H9 (cell line): ENCODE data around the gene C1RL. TPM values are rescaled to one million over a fixed set of nuclear protein-coding genes. Genes with fewer than 3 reads are reported as not detected.

ENCODE experiments used
- DNase-seq: peaks from one replicate; pipeline ENCODE4 v3.0.0-alpha.2; 2017
- H2AFZ ChIP-seq: one replicate; pipeline ENCODE4 v1.6.1; 2013; ENCODE audit warnings: mild to moderate bottlenecking, low read length, control low read depth, moderate library complexity
- H2AK5ac ChIP-seq: 2 replicates; pipeline ENCODE4 v1.6.1; 2013; ENCODE audit warnings: low read length, control low read depth, mixed read lengths; ENCODE audit not compliant: insufficient read length
- H2BK120ac ChIP-seq: one replicate; pipeline ENCODE4 v1.6.1; 2013; ENCODE audit warnings: low read depth, mild to moderate bottlenecking, low read length, control low read depth, inconsistent platforms; ENCODE audit not compliant: poor library complexity, severe bottlenecking
- H2BK12ac ChIP-seq: 2 replicates; pipeline ENCODE4 v1.6.1; 2013; ENCODE audit warnings: low read length, control low read depth, mixed read lengths, low read depth; ENCODE audit not compliant: insufficient read length
- H2BK15ac ChIP-seq: 2 replicates; pipeline ENCODE4 v1.6.1; 2013; ENCODE audit warnings: low read depth, low read length, control low read depth
- H2BK20ac ChIP-seq: one replicate; pipeline ENCODE4 v1.6.1; 2013; ENCODE audit warnings: low read depth, mild to moderate bottlenecking, low read length, control low read depth, inconsistent platforms; ENCODE audit not compliant: poor library complexity, severe bottlenecking
- H2BK5ac ChIP-seq: 2 replicates; pipeline ENCODE4 v1.6.1; 2013; ENCODE audit warnings: low read length, control low read depth, mixed read lengths; ENCODE audit not compliant: insufficient read length
- H3K14ac ChIP-seq: 2 replicates; pipeline ENCODE4 v1.6.1; 2013; ENCODE audit warnings: low read length, control low read depth; ENCODE audit not compliant: insufficient read depth
- H3K18ac ChIP-seq: 2 replicates; pipeline ENCODE4 v1.6.1; 2013; ENCODE audit warnings: low read depth, mild to moderate bottlenecking, mixed read lengths, low read length, control low read depth; ENCODE audit not compliant: insufficient read length
- H3K23ac ChIP-seq: 2 replicates; pipeline ENCODE4 v1.6.1; 2013; ENCODE audit warnings: low read length, control low read depth, mixed read lengths, low read depth; ENCODE audit not compliant: insufficient read length
- H3K23me2 ChIP-seq: 2 replicates; pipeline ENCODE4 v1.6.1; 2013; ENCODE audit warnings: low read depth, mild to moderate bottlenecking, mixed read lengths, low read length, control low read depth; ENCODE audit not compliant: insufficient read length, poor library complexity, severe bottlenecking
- H3K27ac ChIP-seq: 2 replicates; pipeline ENCODE4 v1.5.1; 2013; ENCODE audit warnings: low read length, control low read depth, mixed read lengths, low read depth; ENCODE audit not compliant: insufficient read length
- H3K27me3 ChIP-seq: 2 replicates; pipeline ENCODE4 v1.6.1; 2013; ENCODE audit warnings: low read length, control low read depth, inconsistent platforms; ENCODE audit not compliant: insufficient read depth
- H3K4ac ChIP-seq: 2 replicates; pipeline ENCODE4 v1.6.1; 2013; ENCODE audit warnings: low read depth, mild to moderate bottlenecking, control low read depth, inconsistent platforms, low read length, moderate library complexity
- H3K4me1 ChIP-seq: 2 replicates; pipeline ENCODE4 v1.6.1; 2013; ENCODE audit warnings: low read length, control low read depth, inconsistent platforms; ENCODE audit not compliant: insufficient read depth
- H3K4me2 ChIP-seq: 2 replicates; pipeline ENCODE4 v1.6.1; 2013; ENCODE audit warnings: low read length, control low read depth, mixed read lengths; ENCODE audit not compliant: insufficient read length, insufficient read depth
- H3K56ac ChIP-seq: 2 replicates; pipeline ENCODE4 v1.6.1; 2013; ENCODE audit warnings: low read depth, mild to moderate bottlenecking, mixed read lengths, low read length, control low read depth; ENCODE audit not compliant: insufficient read length
- H3K79me1 ChIP-seq: 2 replicates; pipeline ENCODE4 v1.6.1; 2013; ENCODE audit warnings: low read depth, mild to moderate bottlenecking, moderate library complexity, low read length, control low read depth, inconsistent platforms; ENCODE audit not compliant: insufficient read depth, poor library complexity, severe bottlenecking
- H3K79me2 ChIP-seq: 2 replicates; pipeline ENCODE4 v1.6.1; 2013; ENCODE audit warnings: low read length, control low read depth, inconsistent platforms; ENCODE audit not compliant: insufficient read depth
- H3K9ac ChIP-seq: 2 replicates; pipeline ENCODE4 v1.6.1; 2013; ENCODE audit warnings: low read length, control low read depth, mixed read lengths; ENCODE audit not compliant: insufficient read length; ENCODE audit errors: extremely low read depth
- H3K9me3 ChIP-seq: one replicate; pipeline ENCODE4 v1.6.1; 2013; ENCODE audit warnings: low read depth, low read length, inconsistent platforms; ENCODE audit not compliant: control insufficient read depth
- H3T11ph ChIP-seq: one replicate; pipeline ENCODE4 v1.6.1; 2013; ENCODE audit warnings: mild to moderate bottlenecking, low read length, control low read depth, inconsistent platforms
- H4K20me1 ChIP-seq: one replicate; pipeline ENCODE4 v1.6.1; 2013; ENCODE audit not compliant: control insufficient read depth, insufficient read length, insufficient read depth
- H4K5ac ChIP-seq: 2 replicates; pipeline ENCODE4 v1.6.1; 2013; ENCODE audit warnings: low read depth, mild to moderate bottlenecking, mixed read lengths, low read length, control low read depth; ENCODE audit not compliant: insufficient read length
- H4K8ac ChIP-seq: replicated peaks from 2 replicates; pipeline ENCODE4 v1.6.1; 2013; ENCODE audit warnings: low read length, control low read depth, mixed read lengths, low read depth; ENCODE audit not compliant: insufficient read length
- H4K91ac ChIP-seq: 2 replicates; pipeline ENCODE4 v1.6.1; 2013; ENCODE audit warnings: low read depth, mild to moderate bottlenecking, moderate library complexity, mixed read lengths, low read length, control low read depth; ENCODE audit not compliant: insufficient read length
- H3K27ac Mint-ChIP-seq, 3 experiments: 2 replicates in 2 of 3; 3 replicates in 1 of 3; pipeline ENCODE4 v1.8.0; 2020 to 2021; ENCODE audit warnings: mixed read lengths in 3 of 3, mild to moderate bottlenecking in 1 of 3, moderate library complexity in 1 of 3
- H3K27me3 Mint-ChIP-seq: 2 replicates; pipeline ENCODE4 v1.8.0; 2021; ENCODE audit warnings: low read depth, mild to moderate bottlenecking, moderate library complexity, mixed read lengths
- H3K36me3 Mint-ChIP-seq, 3 experiments: 2 replicates in 2 of 3; 3 replicates in 1 of 3; pipeline ENCODE4 v1.8.0; 2020 to 2021; ENCODE audit warnings: low read depth in 3 of 3, mixed read lengths in 3 of 3; ENCODE audit not compliant: insufficient read depth in 1 of 3
- H3K4me1 Mint-ChIP-seq, 2 experiments: 2 replicates each; pipeline ENCODE4 v1.8.0; 2020; ENCODE audit warnings: mixed read lengths in 2 of 2
- H3K4me3 Mint-ChIP-seq, 2 experiments: 2 replicates in 1 of 2; 3 replicates in 1 of 2; pipeline ENCODE4 v1.8.0; 2020 to 2021; ENCODE audit warnings: mild to moderate bottlenecking in 2 of 2, mixed read lengths in 2 of 2, moderate library complexity in 1 of 2
- H3K9me3 Mint-ChIP-seq, 2 experiments: 2 replicates in 1 of 2; 3 replicates in 1 of 2; pipeline ENCODE4 v1.8.0; 2020; ENCODE audit warnings: mild to moderate bottlenecking in 2 of 2, mixed read lengths in 2 of 2, moderate library complexity in 1 of 2
- WGBS: extraction: QIAGEN DNeasy Blood & Tissue Kit; methylation state at CpG from one replicate; pipeline ENCODE4 v1.1.7; 2013; ENCODE audit warnings: missing lambda C conversion rate, low lambda C conversion rate, mixed read lengths; ENCODE audit not compliant: insufficient read length; ENCODE audit errors: extremely low coverage; 5-methylcytosine and 5-hydroxymethylcytosine counted together
- total RNA-seq: library from RNA; stranded (reverse); gene quantifications from 2 replicates; pipeline ENCODE4 v1.2.1, GENCODE V29; 2021
- TF ChIP-seq, protein P1 (sequence below): fragments of 200-600 bp; sonication (generic); conservative IDR thresholded peaks from 3 replicates; pipeline ENCODE4 v1.8.0; 2021; ENCODE audit warnings: antibody characterized with exemption, mild to moderate bottlenecking

Gene C1RL
- total RNA-seq, 1 experiment from 2014 or later, result 15.1 TPM

DNA sequence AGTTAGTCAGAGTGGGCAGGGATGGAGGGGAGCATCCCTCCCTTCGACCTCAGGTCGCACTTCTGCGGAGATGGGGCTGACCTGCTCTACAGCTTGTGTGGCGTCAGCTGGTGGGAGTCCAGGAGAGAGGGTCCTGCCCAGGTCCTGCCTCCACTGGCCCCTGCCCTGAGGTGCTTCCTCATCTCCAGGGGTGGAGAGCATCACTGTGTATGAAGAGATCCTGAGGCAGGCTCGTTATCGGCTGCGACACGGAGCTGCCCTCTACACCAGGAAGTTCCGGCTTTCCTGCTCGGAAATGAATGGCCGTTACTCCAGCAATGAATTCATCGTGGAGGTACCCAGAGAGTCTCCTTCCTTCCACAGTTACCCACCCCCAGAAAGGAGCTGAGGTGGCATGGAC lies 41.3 kb upstream of the C1RL start:
- Mint-ChIP-seq H3K27me3 (no peaks in the 10 kb centered on the region; the same call in 1 of the 2 replicates), H3K36me3 (peaks cover 2 to 44% (median 34%) of the 10 kb centered on the region in 3 experiments), H3K27ac (no peak overlapping the region), H3K4me1 (no peaks in the 10 kb centered on the region), H3K9me3 (no peaks in the 10 kb centered on the region), H3K4me3 (no peak overlapping the region)
- Histone ChIP-seq H3K14ac (no peak overlapping the region), H3K23me2 (no peaks in the 10 kb centered on the region), H4K8ac (no peak overlapping the region), H3K27me3 (no peaks in the 10 kb centered on the region), H2AFZ (no peak overlapping the region), H2BK120ac (no peak overlapping the region), H4K20me1 (no peaks in the 10 kb centered on the region), H3K79me2 (no peaks in the 10 kb centered on the region), H2BK20ac (no peak overlapping the region), H3K4me1 (no peaks in the 10 kb centered on the region), H4K91ac (no peak overlapping the region), H3K27ac (no peak overlapping the region), H3K9me3 (no peaks in the 10 kb centered on the region), H3K4ac (no peak overlapping the region), H3K18ac (no peak overlapping the region), H4K5ac (no peak overlapping the region), H2AK5ac (no peak overlapping the region), H2BK5ac (no peak overlapping the region), H3K23ac (no peak overlapping the region), H3K4me2 (no peak overlapping the region), H3T11ph (no peak overlapping the region), H3K56ac (no peak overlapping the region), H3K79me1 (no peaks in the 10 kb centered on the region), H2BK12ac (no peak overlapping the region), H3K9ac (no peak overlapping the region), H2BK15ac (no peak overlapping the region)
- WGBS, result no CpG with 5 or more reads among the region's 12 CpGs
- TF ChIP-seq, protein P1, sequence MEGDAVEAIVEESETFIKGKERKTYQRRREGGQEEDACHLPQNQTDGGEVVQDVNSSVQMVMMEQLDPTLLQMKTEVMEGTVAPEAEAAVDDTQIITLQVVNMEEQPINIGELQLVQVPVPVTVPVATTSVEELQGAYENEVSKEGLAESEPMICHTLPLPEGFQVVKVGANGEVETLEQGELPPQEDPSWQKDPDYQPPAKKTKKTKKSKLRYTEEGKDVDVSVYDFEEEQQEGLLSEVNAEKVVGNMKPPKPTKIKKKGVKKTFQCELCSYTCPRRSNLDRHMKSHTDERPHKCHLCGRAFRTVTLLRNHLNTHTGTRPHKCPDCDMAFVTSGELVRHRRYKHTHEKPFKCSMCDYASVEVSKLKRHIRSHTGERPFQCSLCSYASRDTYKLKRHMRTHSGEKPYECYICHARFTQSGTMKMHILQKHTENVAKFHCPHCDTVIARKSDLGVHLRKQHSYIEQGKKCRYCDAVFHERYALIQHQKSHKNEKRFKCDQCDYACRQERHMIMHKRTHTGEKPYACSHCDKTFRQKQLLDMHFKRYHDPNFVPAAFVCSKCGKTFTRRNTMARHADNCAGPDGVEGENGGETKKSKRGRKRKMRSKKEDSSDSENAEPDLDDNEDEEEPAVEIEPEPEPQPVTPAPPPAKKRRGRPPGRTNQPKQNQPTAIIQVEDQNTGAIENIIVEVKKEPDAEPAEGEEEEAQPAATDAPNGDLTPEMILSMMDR, result no peak
- no peak for DNase-seq
